Muscle of arm (tissue), 12 donors: ENCODE measurements around the gene AK8. TPM values are rescaled to one million over a fixed set of nuclear protein-coding genes. Genes with fewer than 3 reads are reported as not detected.

Source experiments
- DNase-seq: peaks from one replicate; pipeline ENCODE4 v3.0.0-alpha.2; 2013
- polyA plus RNA-seq, 12 donors: library from polyadenylated mRNA; unstranded; fragments of 120-200 nt; gene quantifications; one replicate each; pipeline ENCODE4 v1.2.1, GENCODE V29; 2013; ENCODE audit not compliant: insufficient read length in 12 of 12

The AK8 gene
- polyA plus RNA-seq, 12 donors = 0.22 to 1.6 (median 0.45) TPM; not detected in 2

DNA sequence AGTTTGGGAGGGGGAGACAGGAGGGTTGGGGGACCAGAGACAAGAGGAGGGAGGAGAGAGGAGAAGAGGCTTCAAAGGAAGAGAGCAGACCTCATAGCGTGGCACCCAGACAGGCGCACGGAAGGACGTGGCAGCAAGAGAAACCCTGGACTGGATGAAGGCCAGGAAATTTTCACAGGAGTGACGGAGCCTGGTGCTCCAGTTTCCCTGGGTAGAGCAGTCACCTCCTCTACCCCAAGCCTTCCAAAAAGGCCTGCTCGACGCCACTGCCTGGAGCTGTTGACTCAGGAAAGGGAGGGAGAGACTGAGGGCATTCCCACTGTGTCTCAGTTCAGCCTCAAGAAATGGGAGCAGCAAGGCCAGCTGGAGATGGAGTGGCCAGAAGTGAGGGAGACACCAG lies 19.3 kb downstream of the AK8 start:
- peak; percentile 24 for DNase-seq

DNA sequence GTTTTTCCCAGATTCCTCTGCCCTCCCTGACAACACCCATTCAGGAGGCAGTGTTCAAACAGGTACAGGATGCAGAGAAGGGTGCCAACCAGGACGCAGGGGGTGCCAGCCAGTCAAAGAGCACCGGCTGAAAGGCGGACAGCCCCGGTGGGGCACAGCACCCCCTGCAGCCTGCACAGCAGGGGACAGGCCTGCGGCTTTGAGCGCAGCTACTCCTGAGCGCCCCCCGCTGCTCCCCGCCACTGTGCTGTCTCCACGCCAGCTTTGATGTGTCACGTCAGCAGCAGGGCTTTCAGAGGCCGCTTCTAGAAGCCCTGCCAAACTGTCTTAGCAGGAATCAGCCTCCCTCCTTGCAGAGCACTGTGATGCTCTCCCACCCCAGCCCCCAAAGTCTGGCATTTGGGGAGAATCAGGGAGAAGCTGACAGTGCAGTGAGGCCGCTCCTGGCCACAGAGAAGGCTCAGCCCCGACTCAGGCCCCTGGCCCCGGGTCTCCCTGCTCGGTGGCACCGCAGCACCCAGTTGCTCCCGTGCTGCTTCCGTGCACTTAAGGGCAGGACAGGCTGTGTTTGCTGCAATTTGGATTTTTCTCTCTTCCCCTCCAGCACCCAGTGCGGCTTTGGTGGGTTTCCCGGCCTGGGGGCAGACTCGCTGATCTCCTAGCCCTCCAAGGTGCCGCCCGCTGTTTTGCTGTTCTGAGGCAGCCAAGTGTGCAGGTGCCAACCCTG lies 20.3 kb downstream of the AK8 start:
- DNase-seq = no peak

DNA sequence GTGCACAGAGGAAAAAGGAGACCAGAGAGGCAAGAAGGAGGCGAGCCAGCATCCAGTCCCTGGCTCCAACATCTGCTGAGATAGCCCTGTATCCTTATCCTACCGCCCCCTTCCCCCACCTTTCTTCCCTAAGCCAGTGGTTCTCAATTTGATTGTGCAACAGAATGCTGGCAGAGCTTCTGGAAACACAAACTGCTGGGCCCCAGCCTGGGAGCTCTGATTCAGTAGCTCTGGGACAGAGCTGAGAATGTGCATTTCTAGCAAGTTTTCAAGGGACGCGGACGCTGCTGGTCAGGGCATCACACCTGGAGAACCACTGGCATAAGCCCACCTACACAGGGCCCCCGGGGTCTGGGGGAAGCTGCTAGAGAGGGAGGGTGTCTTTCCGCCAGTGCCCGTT lies 21.1 kb downstream of the AK8 start:
- peak; percentile 80 for DNase-seq

DNA sequence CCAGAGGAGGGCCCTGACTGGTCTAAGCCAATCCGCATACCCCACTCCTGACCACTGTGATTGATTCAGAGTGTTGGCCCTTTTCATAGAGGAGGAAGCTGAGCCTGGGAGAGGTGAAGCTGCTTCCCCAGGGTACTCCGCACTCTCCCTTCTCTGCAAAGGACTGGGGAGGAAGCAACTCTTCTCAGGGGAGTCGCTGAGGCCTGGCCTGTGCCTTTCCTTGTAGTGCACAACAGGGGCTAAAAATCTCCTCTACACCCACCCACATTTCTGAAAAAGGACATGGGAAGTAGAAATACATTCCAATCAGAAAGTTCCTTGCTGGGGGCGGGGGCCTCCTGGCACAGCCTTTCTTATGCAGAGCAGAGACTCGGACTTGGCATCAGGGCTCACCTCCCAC lies 22.2 kb downstream of the AK8 start:
- DNase-seq = no peak

DNA sequence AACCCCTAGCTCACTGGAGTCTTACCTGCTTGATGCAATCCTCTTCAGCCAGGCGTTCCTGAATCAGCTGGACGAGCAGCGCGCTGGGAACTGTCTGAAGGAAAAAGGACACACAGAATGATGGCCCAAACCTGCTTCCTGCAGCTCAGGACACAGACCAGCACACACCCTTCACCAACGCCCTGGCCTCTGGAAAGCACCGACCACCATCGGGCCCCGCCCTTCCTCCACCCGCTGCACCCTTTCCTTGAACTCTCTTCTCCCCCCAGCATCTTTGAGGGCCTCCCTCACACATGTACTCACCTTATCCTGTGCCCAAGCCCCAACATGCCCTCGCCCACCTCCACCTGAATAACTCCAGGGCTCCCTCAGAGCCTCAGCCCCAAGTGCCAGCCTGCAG lies 23.3 kb downstream of the AK8 start:
- DNase-seq = no peak

DNA sequence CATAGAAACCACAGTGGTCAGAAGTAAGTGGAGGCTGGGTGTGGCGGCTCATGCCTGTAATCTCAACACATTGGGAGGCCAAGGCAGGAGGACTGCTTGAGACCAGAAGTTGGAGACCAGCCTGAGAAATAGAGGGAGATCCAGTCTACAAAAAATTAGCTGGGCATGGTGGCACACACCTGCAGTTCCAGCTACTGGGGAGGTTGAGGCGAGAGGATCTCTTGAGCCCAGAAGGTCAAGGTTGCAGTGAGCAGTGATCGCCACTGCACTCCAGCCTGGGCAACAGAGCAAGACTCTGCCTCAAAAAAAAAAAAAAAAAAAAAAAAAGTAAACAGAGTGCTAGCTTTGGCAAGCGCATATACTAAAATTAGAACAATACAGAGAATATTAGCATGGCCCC lies 24.6 kb downstream of the AK8 start:
- DNase-seq = no peak

DNA sequence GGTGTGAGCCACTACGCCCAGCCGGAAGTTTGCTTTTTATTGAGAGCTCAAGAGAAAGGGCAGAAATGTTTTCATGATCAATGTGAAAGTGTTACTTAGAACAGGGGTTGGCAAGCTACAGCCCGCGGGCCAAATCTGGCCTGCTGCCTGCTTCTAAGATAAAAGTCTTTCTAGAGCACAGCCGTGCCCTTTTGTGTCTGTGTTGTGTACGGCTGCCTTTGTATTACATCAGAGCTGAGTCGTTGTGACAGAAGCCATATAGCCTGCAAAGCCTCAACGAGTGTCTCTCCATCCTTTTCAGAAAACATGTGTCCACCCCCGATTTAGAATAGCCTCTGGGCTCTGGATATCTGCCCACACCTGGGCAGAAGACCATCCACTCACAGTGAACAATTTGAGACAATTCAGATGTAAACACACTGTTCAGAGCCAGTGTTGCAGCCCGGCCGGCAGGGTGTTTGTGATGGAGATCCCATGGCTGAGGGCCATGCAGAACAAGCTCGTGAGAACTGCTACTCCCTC lies 28.8 kb downstream of the AK8 start:
- no peak for DNase-seq

DNA sequence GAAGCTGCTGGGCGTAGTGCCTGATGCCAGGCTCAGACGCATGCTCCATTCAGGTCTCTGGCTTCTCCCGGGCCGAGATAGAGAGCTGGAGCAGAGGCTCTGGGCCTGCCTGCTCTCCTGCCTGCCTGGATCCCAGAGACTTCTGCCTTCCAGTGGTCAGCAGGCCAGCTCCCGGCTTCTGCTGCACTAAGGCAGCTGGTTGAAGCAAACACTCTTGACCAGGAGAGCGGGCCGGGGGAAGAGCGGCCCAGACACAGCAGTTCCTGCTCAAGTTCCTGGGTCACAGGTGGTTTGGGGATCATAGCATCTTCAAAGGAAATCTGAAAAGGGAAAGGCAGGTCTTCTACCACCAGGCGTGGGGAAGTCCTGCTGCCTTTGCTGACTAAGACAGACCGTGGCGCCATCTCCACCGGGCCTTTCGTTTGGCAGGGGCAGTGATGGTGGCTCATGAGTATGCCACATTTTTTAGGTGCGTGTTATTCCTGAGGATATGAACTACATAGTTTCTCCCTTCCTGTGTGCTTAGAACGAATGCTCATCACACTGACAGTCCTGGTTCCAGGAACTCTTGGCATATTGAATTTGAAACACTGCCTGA lies 31.1 kb downstream of the AK8 start:
- DNase-seq = no peak

DNA sequence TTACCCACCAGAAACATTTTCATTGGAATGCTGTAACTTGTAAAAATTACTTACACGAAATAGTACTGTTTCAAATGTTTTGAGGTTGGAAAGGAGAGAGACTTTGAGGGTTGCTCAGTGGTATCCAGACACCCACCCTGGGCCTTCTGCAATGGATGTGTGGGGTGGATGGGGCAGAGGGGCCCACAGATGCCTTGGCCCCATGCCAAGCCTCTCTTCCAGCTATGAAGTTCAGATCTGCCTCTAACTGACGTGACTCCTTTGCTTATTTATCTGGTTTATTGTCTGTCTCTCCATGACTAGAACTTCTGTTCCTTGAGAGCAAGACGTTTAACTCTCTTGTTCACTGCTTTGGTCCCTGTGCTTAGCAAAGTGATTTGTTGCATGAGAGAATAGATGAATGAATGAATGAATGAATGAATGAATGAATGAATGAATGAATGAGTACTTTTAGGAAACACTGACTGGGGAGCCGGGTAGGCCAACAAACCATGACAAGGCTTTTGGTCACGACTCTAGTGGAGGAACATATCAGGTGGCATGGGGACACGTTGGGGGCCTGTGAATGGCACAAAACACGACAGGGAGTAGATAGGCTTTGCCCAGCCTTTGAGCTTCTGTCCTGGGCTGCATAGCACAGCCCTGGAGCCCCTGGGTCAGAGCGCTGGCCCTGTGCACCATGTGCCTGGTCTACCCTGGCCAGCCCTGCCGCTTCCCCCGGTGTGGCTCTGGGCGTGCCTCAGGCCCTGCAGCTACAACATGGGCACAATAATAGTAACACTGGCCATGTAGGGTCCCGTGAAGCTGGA lies 31.8 kb downstream of the AK8 start:
- no peak for DNase-seq

DNA sequence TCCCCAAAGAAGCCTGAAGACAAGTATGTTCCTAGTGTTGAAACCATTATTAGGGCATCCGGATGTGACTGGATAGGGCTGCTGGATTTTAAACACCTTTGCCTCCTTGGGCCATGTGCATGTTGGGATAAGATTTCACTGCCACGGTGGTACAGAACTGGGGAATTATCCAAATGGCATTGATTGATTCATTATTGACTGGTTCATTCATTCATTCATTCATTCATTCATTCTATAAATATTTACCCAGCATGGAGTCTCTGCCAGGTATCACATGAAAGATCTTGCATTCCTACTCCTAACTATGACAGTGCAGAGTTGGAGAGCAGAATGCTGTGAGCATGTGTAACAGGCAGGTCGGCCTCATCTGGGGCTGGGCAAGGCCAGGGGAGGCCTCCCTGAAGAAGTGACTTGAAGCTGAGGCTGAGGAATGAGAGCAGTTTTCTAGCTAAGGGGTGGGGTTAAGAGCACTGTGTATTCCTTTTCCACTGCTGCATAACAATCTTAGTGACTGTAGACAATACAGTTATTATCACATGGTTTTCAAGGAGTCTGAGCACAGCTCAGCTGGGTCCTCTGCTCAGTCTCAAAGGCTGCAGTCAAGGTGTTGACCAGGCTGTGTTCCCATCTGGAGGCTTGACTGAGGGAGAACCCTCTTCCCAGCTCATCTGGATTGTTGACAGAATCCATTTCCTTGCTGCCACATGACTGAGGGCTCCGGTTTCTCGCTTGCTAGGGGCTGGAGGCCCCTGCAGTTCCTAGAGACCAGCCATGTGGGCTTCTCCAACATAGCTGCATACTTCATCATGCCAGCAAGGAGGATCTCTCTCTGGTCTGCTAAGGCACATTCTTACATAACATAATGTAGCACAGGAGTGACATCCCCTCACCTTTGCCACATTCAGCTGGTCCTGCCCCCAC lies 35.7 kb downstream of the AK8 start:
- DNase-seq = no peak

DNA sequence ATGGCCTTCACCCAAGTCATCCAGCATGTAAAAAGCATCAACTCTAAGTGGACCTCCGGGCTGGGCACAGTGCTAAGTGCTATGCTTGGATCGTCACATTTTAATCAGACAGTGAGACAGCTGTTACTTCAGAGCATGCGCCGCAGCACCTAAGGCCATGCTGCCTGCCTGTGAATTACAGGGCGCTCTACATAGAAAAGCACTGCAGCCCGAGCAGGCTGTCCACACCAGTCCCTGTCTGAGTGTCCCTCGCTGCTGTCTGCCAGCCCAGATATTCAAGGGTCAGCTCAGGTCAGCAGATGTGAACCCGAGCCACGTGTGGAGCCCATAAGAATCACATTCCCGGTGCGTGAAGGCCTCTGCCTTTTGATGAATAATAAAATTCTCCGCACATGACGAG lies 37.1 kb downstream of the AK8 start:
- DNase-seq = no peak

DNA sequence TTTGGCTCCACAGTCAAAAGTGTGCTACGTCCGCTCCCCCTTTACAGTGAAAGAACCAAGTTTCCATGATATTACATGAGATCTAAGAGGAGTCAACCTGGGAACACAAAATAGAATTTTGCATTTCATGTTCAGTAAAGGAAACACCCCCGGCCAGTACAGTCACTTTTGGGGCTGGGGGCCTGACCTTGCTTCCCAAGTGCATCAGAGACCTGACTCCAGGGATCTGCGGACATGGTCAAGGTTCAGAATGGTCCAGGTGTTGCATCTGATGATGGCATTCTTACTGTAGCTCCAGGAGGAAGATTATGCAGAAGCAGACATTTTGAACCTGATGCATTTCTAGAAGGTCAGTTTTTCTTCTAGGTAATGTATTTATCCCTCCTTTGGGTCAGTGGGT lies 39.8 kb downstream of the AK8 start:
- no peak for DNase-seq

DNA sequence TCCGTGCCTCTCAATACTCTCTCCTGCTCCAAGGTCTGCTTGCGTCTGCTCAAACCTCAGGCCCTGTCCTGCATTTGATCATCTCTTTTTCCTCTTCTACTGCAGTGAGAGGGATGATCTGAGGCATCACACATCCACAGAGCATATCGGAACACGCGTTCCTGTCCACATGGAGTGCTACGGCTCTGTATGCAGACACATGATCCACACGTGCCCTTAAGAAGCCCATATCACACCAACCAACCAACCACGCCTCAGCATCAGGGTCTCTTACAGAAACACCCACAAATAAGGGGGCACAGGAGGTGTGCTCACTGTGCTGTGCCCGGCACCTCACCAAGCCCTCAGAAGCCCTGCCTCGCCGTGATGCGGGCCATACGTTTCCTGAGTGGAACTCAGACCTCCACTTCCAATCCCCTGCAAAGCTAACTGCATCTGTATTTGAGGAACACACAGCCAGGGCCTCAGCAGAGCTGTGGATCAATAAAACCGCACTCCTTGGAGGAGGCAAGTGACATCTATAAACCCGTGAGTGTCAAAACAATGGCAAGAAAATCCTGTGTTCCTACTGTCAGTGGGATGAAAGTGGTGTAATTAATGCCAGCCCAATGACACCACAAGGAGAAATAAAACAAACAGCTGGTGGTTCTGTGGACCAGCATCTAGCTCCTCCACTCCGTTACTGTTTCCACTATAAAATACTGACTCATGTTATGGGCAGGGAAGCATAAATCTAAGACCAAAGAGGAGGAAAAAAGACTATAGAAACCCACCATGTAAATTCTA lies 40.4 kb downstream of the AK8 start:
- DNase-seq = no peak

DNA sequence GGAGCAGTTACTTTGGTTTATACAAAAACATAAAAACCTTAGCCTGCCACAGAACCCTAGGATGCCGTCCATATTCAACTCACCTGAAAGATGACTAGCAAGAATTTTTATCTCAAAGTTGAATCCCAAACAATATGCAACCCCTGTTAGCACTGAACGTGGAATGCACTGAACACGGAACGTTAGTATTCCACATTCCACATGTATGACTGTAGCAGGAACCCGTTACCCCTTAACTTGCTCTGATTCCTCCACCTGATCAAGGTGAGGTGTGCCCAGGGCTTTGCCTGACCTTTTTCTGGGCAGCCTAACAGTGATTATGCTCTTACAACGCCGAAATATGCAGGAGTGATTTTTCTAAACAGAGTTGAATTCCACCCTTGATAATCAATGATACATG lies 43.7 kb downstream of the AK8 start:
- no peak for DNase-seq

DNA sequence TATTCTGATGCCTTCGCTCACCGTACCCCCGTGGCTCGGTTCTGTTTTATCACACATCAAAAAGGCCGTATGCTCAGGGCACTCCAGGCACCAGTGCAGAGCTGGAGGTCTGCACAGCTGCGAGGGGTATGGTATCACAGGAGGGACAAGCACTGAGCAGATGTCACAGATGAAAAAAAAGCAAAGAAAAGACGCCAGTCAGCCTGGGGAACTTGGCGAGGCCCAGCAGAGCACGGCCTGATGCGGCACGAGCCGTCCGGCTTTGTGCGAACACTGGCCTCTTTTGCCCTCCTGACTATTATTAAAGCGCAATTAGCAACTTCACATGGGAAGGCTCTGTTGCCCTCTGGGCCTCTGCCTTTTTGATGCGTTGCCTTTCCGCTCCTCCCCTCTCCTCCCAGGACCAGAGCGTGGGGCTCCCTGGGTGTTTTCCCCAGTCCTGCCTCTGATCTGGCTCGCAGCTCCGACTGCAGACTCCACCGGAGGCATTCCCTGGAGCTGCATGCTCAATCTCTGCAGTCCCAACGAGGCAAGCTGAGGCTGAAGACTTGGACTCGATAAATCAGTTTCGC lies 44.4 kb downstream of the AK8 start:
- DNase-seq = no peak

DNA sequence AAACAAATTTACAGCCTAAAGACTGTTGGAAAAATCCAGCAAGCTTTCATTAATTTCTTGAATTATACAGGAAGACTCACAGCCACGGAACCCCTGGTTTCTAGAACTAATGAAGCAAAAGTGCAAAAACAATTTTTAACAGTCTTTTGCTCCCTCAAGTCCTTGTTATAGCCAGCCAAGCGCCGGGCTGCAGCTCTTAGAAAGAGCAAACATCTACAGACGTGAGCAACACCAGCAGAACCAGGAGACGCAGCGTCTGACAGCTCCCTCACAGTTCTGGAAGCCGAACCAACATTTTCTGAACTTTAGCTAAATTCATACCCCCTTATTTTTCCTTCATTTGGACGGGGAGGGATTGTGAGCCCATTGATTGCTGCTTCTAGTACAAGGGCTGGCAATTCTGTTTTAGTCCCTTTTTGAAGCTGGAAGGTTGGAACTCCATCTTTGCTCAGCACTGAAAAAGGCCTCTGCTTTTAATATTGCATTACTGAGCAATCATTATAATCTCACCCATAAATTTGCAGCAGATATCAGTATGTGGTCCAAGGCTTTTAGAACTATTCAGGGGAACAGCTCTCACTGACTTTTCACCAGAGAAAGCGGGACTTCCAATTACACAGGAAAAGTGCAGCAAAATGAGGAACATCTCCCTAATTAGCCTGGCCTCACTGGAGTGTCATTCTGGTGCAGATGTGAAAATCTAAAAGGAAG lies 45.8 kb downstream of the AK8 start:
- DNase-seq = no peak

DNA sequence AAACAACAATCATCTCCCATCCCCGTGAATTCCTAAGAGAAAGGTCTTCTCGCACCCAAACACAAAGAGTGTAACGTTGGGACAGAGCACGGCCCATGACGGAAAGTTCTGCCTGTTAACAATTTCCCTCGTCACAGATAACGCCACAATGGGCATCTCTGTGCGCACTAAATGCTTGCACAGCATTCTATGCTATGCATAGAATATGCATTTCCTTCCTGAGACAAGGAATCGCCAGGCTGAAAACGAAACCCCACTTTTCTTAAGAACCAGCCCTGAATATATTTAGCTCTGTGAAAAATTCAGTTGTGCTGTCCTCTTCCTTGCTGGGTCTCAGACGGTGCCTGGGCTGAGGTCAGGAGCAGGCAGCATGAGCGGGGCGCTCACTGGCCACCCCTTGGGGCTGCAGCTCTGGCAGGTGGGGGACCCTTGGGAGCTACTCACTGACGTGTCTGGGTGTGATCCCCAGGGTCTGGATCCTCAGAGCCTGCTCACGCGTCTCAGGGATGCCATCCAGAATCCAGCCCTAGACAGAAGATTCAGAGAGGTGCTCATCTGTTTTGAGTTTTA lies 49.8 kb downstream of the AK8 start:
- DNase-seq = no peak

DNA sequence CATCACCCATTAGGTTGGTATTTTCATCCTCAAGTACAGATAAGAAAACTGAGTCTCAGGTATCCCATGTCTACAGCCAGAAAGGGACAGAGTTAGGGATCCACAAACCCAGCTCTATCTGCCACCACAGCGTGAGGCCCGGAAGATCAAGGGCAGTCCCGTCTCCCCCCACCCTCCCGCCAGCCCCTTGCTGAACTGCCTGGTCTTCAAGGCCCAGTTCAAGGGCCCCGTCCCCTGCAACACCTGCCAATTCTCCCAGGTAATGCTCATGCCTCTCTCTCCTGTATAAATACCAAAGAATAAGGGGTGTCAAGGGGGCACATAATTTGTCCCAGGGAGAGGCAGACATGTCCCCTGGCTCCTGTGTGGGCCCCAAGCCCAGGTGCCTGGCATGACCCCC lies 50.7 kb downstream of the AK8 start:
- DNase-seq = no peak

DNA sequence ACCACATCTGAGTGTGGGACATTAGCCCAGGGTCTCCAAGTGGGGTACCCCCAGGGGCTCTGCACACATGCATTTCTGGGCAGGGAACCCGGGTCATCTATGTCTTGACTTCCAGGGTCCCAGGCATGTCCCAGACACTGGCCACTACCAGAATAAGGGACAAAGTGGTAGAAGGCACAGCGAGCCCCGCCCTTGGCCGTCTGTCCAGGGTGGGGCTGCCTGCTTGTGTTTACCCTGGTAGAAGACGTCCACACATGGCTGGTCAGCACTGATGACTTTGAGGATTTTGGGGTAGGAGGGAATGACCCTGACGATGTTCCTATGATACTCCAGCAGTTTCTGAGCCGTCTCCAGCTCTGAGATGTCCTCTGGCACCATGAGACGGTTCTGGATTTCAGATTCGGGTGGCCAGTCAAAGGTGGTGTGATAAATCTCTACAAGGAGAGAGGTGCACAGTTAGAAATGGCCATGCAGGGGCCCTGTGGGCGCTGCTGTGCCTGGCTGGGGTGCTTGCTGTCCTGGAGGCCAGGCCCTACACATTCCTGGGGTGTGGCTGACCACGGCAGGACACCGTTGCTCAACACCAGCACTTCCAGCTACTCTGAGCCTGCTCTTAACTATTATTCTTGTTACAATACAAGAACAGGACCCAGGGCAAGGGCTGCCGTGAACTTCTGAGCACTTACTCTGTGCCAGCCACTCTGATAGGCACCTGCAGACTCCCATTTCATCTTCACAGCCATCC lies 51.3 kb downstream of the AK8 start:
- no peak for DNase-seq
